Measurements from ENCODE around the gene LRRTM4.

GRCh38 chr2:77018219-77018618, 504.0 kb downstream of the LRRTM4 start:
- TF ChIP-seq CTCF (IDR thresholded peaks at IDR 0.05; ENCODE audit: low read depth, low read length) (no peak), EZH2phosphoT487 (IDR thresholded peaks at IDR 0.05; ENCODE audit: low read depth) (no peak)

Measured in OCI-LY3 (cell line).